Cardiac fibroblast (primary cell): ENCODE results near the gene TMEM63B.
"Not testable (repeated sequence)": the region's sequence is repeated elsewhere in the genome, so short reads cannot be mapped to it uniquely, and the experiment has no call there.

ENCODE experiments used
- DNase-seq, 2 donors: peaks; one replicate each; pipeline versions ENCODE4 v3.0.0 to v3.0.0-alpha.2; 2010; ENCODE audit warnings: low read depth in 2 of 2
- H3K4me3 ChIP-seq, 2 donors: replicated peaks in 1 of 2; 1 replicate in 1 of 2; 2 replicates in 1 of 2; pipeline ENCODE4 v1.5.1; 2011; ENCODE audit warnings: low read depth in 2 of 2, low read length in 2 of 2, mild to moderate bottlenecking in 2 of 2, moderate library complexity in 1 of 2
- CTCF ChIP-seq: IDR thresholded peaks from one replicate; pipeline ENCODE4 v1.5.1; 2011; ENCODE audit warnings: low read depth, mild to moderate bottlenecking, low read length, inconsistent platforms

The TMEM63B gene

DNA sequence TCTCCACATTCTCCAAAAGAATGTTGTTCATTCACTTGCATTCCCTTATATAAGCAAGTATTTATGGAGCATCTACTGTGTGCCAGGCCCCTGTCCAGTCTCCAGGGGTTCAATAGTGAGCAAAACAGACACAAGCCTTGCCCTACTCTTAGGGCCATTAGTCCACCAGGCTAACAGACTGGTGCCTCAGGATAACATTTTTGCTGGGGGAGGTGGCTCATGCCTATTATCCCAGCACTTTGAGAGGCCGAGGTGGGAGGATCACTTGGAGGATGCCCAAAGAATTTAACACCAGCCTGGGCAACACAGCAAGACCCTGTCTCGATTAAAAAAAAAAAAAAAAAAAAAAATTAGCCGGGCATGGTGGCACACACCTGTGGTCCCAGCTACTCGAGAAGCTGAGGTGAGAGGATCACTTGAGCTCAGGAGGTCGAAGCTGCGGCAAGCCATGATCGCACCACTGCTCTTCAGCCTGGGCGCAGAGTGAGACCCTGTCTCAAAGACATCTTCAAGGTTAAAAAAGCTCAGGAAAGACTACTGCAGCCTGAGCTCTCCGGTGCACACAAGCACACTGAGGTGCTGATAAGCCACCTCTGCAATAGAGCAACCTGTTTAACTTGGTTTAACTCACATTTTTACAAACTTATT, 51.2 kb downstream of the TMEM63B start:
- H3K4me3 ChIP-seq, result no peak overlapping the region
- DNase-seq, result no peak
- TF ChIP-seq CTCF, result no peak

GRCh38 chr6:44179072-44179536, 51.8 kb downstream of the TMEM63B start:
- no peak overlapping the region for H3K4me3 ChIP-seq
- TF ChIP-seq CTCF, result no peak
- peak in 1 of 2 donors; percentile 22 for DNase-seq

GRCh38 chr6:44179648-44180047, 52.3 kb downstream of the TMEM63B start:
- TF ChIP-seq CTCF, result no peak
- no peak for DNase-seq

DNA sequence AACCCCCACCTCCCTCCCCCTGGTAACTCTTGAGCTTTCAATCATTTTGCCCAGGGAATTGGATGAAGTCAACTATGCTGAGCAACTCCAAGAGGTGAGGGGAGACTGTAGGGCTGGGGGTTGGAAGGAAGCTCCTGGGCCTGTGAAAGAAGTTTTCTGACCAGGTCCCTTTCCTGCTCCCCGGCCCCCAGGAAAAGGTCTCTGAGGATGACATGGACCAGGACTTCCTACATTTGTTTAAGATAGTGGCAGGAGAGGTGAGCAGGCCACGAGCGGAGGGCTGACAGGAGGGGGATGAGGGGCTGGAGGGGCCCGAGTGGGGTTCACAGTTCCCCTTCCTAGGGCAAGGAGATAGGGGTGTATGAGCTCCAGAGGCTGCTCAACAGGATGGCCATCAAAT, 53.1 kb downstream of the TMEM63B start:
- no peak for DNase-seq
- TF ChIP-seq CTCF, result no peak
- H3K4me3 ChIP-seq, result no peak overlapping the region

More at GRCh38 chr6:44179648-44180047, 52.3 kb downstream of the TMEM63B start:
- no peak overlapping the region for H3K4me3 ChIP-seq

GRCh38 chr6:44180886-44181285, 53.5 kb downstream of the TMEM63B start:
- H3K4me3 ChIP-seq, result no peak overlapping the region
- no peak for TF ChIP-seq CTCF
- DNase-seq, result no peak

DNA sequence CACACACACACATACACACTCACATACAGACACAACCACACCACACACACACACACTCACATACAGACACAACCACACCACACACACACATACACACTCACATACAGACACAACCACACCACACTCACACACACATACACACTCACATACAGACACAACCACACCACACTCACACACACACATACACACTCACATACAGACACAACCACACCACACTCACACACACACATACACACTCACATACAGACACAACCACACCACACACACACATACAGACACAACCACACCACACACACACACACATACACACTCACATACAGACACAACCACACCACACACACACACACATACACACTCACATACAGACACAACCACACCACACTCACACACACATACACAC, 54.4 kb downstream of the TMEM63B start:
- DNase-seq, H3K4me3 ChIP-seq: not testable (repeated sequence)

- H3K4me3 ChIP-seq, result no peak overlapping the region
- TF ChIP-seq CTCF, result no peak
- DNase-seq, result no peak
Observed at GRCh38 chr6:44182911-44183390, 55.6 kb downstream of the TMEM63B start.
